ENCODE data around the gene ATF2.

DNA sequence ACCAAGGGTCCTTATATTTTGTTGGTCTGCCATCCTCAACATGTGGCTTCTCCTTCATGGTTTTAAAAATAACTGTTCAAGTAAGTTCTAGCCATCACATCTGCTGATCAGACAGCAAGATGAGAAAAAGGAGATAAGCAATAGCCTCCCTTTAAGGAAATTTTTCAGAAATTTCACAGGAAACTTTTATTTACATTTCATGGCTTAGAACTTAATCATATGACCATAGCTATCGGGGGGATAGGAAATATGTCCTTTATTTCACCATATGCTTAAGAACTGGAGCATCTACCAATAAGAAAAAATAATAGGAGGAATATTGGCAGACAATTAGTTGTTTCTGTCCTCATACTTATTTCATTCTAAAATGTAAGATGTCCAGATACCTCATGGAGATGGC is 16.2 kb downstream of the ATF2 start:
- TF ChIP-seq HNRNPL (IDR thresholded peaks at IDR 0.05; ENCODE audit: low read depth, low read length) (no peak), BRCA1 (IDR thresholded peaks at IDR 0.05) (no peak), BRCA1 (CRISPR knock-in tag; IDR thresholded peaks at IDR 0.05) (no peak), RAD51 (IDR thresholded peaks at IDR 0.05; ENCODE audit: borderline replicate concordance, low read depth) (no peak), HDAC6 (IDR thresholded peaks at IDR 0.05; ENCODE audit: low read depth, low read length) (no peak), POLR2AphosphoS5 (IDR thresholded peaks at IDR 0.05; ENCODE audit: control insufficient read depth, insufficient read depth, low read depth, low read length) (no peak), NONO (IDR thresholded peaks at IDR 0.05; ENCODE audit: low read depth in 2 of 2, low read length in 1 of 2) (no peak), EP300 (IDR thresholded peaks at IDR 0.05; ENCODE audit: low read length) (no peak), MYNN (IDR thresholded peaks at IDR 0.05) (no peak), MYNN (CRISPR knock-in tag; IDR thresholded peaks at IDR 0.05) (no peak), KDM2B (CRISPR knock-in tag; IDR thresholded peaks at IDR 0.05) (no peak), POLR2A (conservative IDR thresholded peaks at IDR 0.05) (no peak), ETV6 (IDR thresholded peaks at IDR 0.05; ENCODE audit: borderline replicate concordance in 1 of 2, low read depth in 2 of 2, low read length in 1 of 2) (no peak), ETV6 (CRISPR knock-in tag; IDR thresholded peaks at IDR 0.05; ENCODE audit: borderline replicate concordance) (no peak)
- TF ChIP-seq, protein P1, sequence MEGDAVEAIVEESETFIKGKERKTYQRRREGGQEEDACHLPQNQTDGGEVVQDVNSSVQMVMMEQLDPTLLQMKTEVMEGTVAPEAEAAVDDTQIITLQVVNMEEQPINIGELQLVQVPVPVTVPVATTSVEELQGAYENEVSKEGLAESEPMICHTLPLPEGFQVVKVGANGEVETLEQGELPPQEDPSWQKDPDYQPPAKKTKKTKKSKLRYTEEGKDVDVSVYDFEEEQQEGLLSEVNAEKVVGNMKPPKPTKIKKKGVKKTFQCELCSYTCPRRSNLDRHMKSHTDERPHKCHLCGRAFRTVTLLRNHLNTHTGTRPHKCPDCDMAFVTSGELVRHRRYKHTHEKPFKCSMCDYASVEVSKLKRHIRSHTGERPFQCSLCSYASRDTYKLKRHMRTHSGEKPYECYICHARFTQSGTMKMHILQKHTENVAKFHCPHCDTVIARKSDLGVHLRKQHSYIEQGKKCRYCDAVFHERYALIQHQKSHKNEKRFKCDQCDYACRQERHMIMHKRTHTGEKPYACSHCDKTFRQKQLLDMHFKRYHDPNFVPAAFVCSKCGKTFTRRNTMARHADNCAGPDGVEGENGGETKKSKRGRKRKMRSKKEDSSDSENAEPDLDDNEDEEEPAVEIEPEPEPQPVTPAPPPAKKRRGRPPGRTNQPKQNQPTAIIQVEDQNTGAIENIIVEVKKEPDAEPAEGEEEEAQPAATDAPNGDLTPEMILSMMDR (IDR thresholded peaks at IDR 0.05 in 2 of 3, conservative IDR thresholded peaks at IDR 0.05 in 1 of 3; ENCODE audit: insufficient read depth in 2 of 3, low read depth in 1 of 3, low read length in 3 of 3): no peak
- TF ChIP-seq, protein P2, sequence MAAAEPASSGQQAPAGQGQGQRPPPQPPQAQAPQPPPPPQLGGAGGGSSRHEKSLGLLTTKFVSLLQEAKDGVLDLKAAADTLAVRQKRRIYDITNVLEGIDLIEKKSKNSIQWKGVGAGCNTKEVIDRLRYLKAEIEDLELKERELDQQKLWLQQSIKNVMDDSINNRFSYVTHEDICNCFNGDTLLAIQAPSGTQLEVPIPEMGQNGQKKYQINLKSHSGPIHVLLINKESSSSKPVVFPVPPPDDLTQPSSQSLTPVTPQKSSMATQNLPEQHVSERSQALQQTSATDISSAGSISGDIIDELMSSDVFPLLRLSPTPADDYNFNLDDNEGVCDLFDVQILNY (CRISPR knock-in tag; IDR thresholded peaks at IDR 0.05): no peak
